IgD-negative memory B cell (primary cell): ENCODE measurements around the gene FERMT3. TPM values are rescaled to one million over a fixed set of nuclear protein-coding genes. Genes with fewer than 3 reads are reported as not detected.
"Not testable (repeated sequence)": the region's sequence is repeated elsewhere in the genome, so short reads cannot be mapped to it uniquely, and the experiment has no call there.

ENCODE experiments used
- H3K27ac Mint-ChIP-seq, 3 donors: one replicate each; pipeline ENCODE4 v1.8.0; 2020 to 2022; ENCODE audit warnings: mild to moderate bottlenecking in 3 of 3, mixed read lengths in 3 of 3, moderate library complexity in 1 of 3
- H3K27me3 Mint-ChIP-seq: one replicate; pipeline ENCODE4 v1.8.0; 2021; ENCODE audit warnings: mixed read lengths
- H3K36me3 Mint-ChIP-seq: one replicate; pipeline ENCODE4 v1.8.0; 2020; ENCODE audit warnings: mild to moderate bottlenecking, mixed read lengths
- H3K4me1 Mint-ChIP-seq, 3 donors: one replicate each; pipeline ENCODE4 v1.8.0; 2020 to 2022; ENCODE audit warnings: mixed read lengths in 3 of 3, mild to moderate bottlenecking in 1 of 3
- H3K4me3 Mint-ChIP-seq, 4 donors: one replicate each; pipeline ENCODE4 v1.8.0; 2020 to 2022; ENCODE audit warnings: mild to moderate bottlenecking in 4 of 4, mixed read lengths in 4 of 4, moderate library complexity in 3 of 4
- H3K9me3 Mint-ChIP-seq, 3 donors: one replicate each; pipeline ENCODE4 v1.8.0; 2020 to 2021; ENCODE audit warnings: mixed read lengths in 3 of 3, mild to moderate bottlenecking in 1 of 3
- polyA plus RNA-seq: library from polyadenylated mRNA; unstranded; fragments of 300-500 nt; fragmentation: Illumina TruSeq; gene quantifications from one replicate; pipeline ENCODE4 v1.2.3, GENCODE V29; 2021

Gene FERMT3
- polyA plus RNA-seq, 1 donor from 2014 or later = 149 TPM

DNA sequence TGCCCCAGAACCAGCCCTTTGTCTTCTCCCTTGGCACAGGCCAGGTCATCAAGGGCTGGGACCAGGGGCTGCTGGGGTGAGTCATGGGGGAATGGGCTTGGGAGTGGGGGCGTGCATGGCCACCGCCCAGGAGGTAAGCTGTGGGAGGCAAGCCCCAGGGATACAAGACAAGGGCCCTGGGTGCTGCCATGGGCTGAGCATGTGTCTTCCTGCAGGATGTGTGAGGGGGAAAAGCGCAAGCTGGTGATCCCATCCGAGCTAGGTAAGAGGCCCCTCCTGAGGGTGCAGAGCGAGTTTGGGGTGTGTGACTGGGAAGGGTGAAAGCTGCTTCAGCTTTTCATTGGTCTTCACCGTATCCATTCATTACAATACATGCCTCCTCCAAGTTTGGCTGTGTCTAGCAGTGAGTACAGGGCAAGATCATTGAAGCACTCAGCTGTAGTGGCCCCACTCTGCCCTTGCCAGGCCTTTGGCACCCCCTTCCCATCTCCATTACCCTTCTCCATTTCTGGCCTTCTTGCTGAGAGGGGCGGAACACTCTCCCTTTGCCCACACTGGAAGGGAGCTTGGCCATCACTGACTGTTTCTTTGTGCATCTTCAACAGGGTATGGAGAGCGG lies 36.8 kb downstream of the FERMT3 start:
- peaks cover under 1% of the 10 kb centered on the region for H3K36me3 Mint-ChIP-seq
- no peaks in the 10 kb centered on the region for H3K9me3 Mint-ChIP-seq
- H3K4me3 Mint-ChIP-seq = peak overlapping the region; percentile 32 to 89 (median 65)
- H3K4me1 Mint-ChIP-seq = peaks cover 24 to 29% (median 27%) of the 10 kb centered on the region in 3 donors
- no peaks in the 10 kb centered on the region for H3K27me3 Mint-ChIP-seq
- peak overlapping the region in 2 of 3 donors; percentile 19 to 90 for H3K27ac Mint-ChIP-seq

DNA sequence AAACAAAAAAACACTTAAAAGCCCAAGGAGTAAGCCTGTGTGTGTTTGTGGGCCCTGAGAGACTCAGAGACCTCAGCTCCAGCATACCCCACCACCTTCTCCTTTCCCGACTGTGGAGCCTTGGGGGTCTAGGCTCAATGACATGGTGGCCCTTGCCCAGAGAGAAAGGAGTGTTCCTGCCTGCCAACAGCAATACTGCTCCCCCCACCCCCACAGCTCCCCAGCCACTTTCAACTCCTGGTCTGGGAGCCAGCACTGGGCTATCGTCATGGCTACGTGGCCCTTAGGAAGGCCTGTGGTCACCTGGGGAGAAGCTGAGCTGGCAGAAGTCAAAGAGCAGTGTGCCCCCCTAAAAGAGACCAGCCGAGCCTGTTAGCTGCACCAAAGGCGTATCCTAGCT lies 37.6 kb downstream of the FERMT3 start:
- Mint-ChIP-seq H3K4me1 (peaks cover 17 to 22% (median 21%) of the 10 kb centered on the region in 3 donors), H3K27ac (peak overlapping the region in 1 of 3 donors; percentile 90), H3K36me3 (no peaks in the 10 kb centered on the region), H3K4me3 (peak overlapping the region in 2 of 4 donors; percentile 23 to 89), H3K9me3 (no peaks in the 10 kb centered on the region), H3K27me3 (no peaks in the 10 kb centered on the region)

GRCh38 chr11:64244966-64245365 lies 38.4 kb downstream of the FERMT3 start:
- Mint-ChIP-seq H3K27me3 (no peaks in the 10 kb centered on the region), H3K27ac (peak overlapping the region in 1 of 3 donors; percentile 96), H3K4me3 (peak overlapping the region in 2 of 4 donors; percentile 80 to 91), H3K9me3 (no peaks in the 10 kb centered on the region), H3K4me1 (peaks cover 15 to 18% (median 16%) of the 10 kb centered on the region in 3 donors), H3K36me3 (no peaks in the 10 kb centered on the region)

DNA sequence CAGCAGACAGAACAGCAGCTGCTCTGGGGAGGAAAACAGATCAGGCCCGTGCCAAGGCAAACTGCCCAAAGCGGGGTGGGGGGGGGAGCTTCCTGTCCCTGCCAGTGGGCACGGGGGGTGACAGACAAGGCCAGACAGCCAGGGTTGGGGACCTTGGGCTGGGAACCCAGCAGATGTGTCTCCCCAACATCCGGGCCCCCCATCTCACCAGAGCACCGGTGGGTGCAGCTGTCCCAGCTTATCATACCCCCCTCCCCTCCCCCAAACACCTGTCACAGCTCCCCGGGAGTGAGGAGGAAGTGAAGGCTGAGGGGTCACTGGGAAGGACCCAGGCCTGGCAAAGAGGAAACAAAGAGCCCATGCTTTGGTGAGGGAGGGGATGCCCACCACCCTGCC lies 38.9 kb downstream of the FERMT3 start:
- H3K27ac Mint-ChIP-seq = peak overlapping the region; percentile 73 to 96 (median 78)
- no peaks in the 10 kb centered on the region for H3K36me3 Mint-ChIP-seq
- H3K4me1 Mint-ChIP-seq = peaks cover 11 to 14% (median 12%) of the 10 kb centered on the region in 3 donors
- H3K4me3 Mint-ChIP-seq = peak overlapping the region; percentile 80 to 97 (median 94)
- no peaks in the 10 kb centered on the region for H3K27me3 Mint-ChIP-seq
- no peaks in the 10 kb centered on the region for H3K9me3 Mint-ChIP-seq

GRCh38 chr11:64245797-64246620 lies 39.5 kb downstream of the FERMT3 start:
- Mint-ChIP-seq H3K27me3 (no peaks in the 10 kb centered on the region), H3K4me1 (peaks cover 5 to 13% (median 12%) of the 10 kb centered on the region in 3 donors), H3K9me3 (no peaks in the 10 kb centered on the region)

GRCh38 chr11:64246621-64246870 lies 40.0 kb downstream of the FERMT3 start:
- not testable (repeated sequence) for H3K36me3 Mint-ChIP-seq, H3K27me3 Mint-ChIP-seq, H3K9me3 Mint-ChIP-seq
- Mint-ChIP-seq H3K4me1 (peaks cover 0 to 13% (median 11%) of the 10 kb centered on the region in 3 donors), H3K4me3 (peak overlapping the region; percentile 83 to 96 (median 92)), H3K27ac (peak overlapping the region in 1 of 3 donors; percentile 89)

More at GRCh38 chr11:64245797-64246620, 39.5 kb downstream of the FERMT3 start:
- Mint-ChIP-seq H3K27ac (peak overlapping the region; percentile 73 to 96 (median 78)), H3K36me3 (no peaks in the 10 kb centered on the region), H3K4me3 (peak overlapping the region; percentile 80 to 97 (median 94))

DNA sequence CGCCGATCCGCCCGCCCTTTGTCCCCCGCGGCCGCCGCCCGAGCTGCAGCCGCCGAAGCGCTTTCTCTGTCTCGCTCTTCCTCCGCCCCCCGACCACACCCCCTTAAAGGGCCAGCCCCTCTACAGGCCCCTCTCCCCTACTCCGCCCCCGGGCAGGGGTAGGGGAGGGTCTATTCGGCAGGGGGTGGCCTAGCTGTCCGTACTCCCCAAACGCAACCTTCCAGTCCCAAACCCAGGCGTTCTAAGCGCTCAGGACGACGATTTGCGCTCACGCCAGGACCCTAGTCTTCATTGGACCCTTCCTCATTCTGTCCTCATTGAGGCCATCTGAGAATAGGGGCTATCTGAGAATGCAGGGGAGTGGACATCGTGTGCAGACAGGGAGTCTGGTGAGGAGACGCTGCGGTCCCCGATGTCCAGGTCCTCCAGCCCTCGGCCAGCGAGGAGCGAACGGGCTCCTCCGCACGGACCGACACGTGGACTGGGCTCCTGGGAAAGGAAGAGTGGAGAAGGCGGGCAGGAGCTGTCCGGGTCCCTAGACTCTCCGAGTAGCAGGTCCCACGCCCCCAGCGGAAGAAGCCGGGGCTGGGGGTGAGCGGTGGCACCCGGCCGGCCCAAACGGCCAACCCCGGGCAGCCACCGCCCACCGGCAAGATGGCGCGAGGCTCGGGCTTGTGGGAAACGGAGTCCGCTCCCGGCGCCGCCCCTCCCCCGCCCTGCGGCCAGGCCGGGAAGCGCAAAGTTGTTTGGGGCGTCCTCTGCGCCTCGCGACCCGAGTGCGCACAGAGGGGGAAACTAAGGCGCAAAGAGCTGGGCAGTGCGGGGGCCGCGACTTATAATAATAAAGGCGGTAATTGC lies 40.6 kb downstream of the FERMT3 start, which contains the start of gene PPP1R14B:
TSS of gene PPP1R14B (minus strand) at position 73 of the 858 bp plus-strand sequence. CDS start 270 bp downstream, outside the sequence.
- Mint-ChIP-seq H3K9me3 (no peaks in the 10 kb centered on the region), H3K27ac (peak within 1 kb of the TSS; percentile 77 to 96 (median 86)), H3K4me3 (peak within 1 kb of the TSS; percentile 83 to 97 (median 94)), H3K27me3 (no peaks in the 10 kb centered on the region), H3K36me3 (no peaks in the 10 kb centered on the region), H3K4me1 (peaks cover 0 to 17% (median 15%) of the 10 kb centered on the region in 3 donors)

DNA sequence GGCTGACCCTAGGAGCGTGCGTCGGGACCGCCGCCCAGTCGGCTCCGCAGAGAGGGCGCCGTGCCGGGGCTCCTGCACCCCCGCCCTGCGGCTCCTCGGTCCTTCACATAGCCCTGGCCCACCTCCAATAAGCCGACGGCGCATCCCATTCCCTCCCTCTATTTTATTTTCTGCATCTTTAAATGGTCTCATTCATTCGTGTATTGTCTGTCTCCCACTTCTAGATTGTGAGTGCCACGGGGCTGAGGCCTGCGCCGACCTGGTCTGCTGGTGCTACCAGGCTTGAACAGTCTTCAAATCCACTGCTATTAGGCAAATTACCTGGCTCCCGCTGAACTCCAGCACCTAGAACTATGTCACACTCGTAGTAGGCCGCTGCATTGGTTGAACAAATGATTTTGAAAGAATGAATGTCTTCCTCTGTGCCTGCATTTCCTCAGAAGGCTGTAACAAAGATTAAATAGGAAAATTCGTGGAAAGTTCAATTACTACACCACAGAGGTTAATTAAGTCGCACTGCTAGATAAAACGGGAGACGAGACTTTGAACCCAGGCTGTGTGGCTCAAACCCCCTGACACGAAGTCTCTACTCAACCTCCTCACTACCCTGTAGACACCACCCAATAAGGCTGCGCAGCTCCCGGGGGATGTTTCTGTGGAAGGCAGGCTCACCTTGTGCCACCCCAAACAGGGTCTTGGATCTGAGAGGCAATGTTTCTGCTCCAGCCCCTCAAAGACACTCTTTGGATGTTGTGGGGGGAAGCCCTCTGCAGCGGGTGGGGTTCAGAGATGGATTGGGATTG lies 41.4 kb downstream of the FERMT3 start:
- no peaks in the 10 kb centered on the region for H3K27me3 Mint-ChIP-seq
- H3K27ac Mint-ChIP-seq = peak overlapping the region; percentile 76 to 86 (median 77)
- H3K9me3 Mint-ChIP-seq = no peaks in the 10 kb centered on the region
- peaks cover 0 to 17% (median 11%) of the 10 kb centered on the region in 3 donors for H3K4me1 Mint-ChIP-seq
- no peaks in the 10 kb centered on the region for H3K36me3 Mint-ChIP-seq
- H3K4me3 Mint-ChIP-seq = peak overlapping the region; percentile 67 to 91 (median 82)

- Mint-ChIP-seq H3K9me3 (no peaks in the 10 kb centered on the region), H3K4me3 (peak overlapping the region in 3 of 4 donors; percentile 67 to 91 (median 77)), H3K4me1 (peaks cover 0 to 11% (median 11%) of the 10 kb centered on the region in 3 donors), H3K27me3 (no peaks in the 10 kb centered on the region), H3K27ac (peak overlapping the region in 2 of 3 donors; percentile 13 to 76), H3K36me3 (no peaks in the 10 kb centered on the region)
Observed at GRCh38 chr11:64248578-64248977, 42.1 kb downstream of the FERMT3 start.

GRCh38 chr11:64249038-64249437 lies 42.5 kb downstream of the FERMT3 start:
- peak overlapping the region in 1 of 3 donors; percentile 59 for H3K27ac Mint-ChIP-seq
- H3K27me3 Mint-ChIP-seq = no peaks in the 10 kb centered on the region
- H3K4me3 Mint-ChIP-seq = peak overlapping the region in 1 of 4 donors; percentile 91
- no peaks in the 10 kb centered on the region for H3K9me3 Mint-ChIP-seq
- peaks cover 0 to 11% (median 10%) of the 10 kb centered on the region in 3 donors for H3K4me1 Mint-ChIP-seq
- H3K36me3 Mint-ChIP-seq = no peaks in the 10 kb centered on the region

DNA sequence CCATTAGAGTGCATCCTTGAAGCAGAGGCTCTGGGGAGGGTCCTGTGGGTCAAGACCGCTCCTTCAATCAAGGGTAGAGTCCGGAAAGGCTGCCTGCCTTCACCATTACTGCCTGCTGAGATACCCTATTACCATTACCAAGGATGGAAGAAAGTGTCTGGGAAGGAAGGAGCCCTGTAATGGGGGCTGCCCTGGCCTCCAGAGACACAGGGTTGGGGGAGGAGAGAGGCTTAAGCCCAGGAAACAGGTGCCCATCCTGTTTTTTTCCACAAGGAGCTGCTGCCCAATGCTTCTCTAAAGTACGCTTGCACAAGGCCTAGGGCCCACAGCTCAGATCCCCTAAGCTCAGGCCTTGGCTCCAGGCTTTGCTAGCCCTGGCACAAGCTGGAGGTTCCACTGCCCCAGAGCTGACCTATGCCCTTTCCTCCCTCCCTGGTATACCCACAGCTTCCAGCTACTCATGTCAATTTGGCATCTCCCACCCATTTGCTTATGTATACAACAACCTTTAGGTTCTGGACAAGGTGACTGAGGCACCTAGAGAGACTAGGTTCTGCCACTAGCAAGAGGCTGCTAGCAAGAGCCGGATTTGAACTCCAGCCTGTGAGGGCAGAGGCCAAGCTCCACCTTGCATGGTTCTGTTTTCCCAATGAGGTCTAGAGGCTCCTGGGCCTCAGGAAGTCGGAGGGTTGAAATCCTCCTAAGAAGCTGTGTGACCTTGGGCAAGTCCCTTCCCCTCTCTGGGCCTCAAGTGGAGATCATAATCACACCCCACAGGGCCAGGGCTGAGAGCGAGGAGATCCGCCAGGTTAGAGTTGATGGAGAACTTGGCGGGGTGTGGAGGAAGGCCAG lies 43.3 kb downstream of the FERMT3 start:
- H3K4me1 Mint-ChIP-seq = peaks cover 0 to 11% (median 10%) of the 10 kb centered on the region in 3 donors
- H3K36me3 Mint-ChIP-seq = no peaks in the 10 kb centered on the region
- H3K4me3 Mint-ChIP-seq = peak overlapping the region; percentile 26 to 91 (median 70)
- peak overlapping the region in 2 of 3 donors; percentile 59 to 73 for H3K27ac Mint-ChIP-seq
- H3K27me3 Mint-ChIP-seq = no peaks in the 10 kb centered on the region
- no peaks in the 10 kb centered on the region for H3K9me3 Mint-ChIP-seq

- Mint-ChIP-seq H3K36me3 (no peaks in the 10 kb centered on the region), H3K4me3 (peak overlapping the region in 3 of 4 donors; percentile 91 to 92 (median 91)), H3K27me3 (no peaks in the 10 kb centered on the region), H3K4me1 (peaks cover 0 to 11% (median 10%) of the 10 kb centered on the region in 3 donors), H3K9me3 (no peaks in the 10 kb centered on the region), H3K27ac (peak overlapping the region in 2 of 3 donors; percentile 59 to 73)
Observed at GRCh38 chr11:64250415-64251015, 44.0 kb downstream of the FERMT3 start.
